Esophagus squamous epithelium (tissue), 5 donors: ENCODE data around the gene ZER1. TPM values are rescaled to one million over a fixed set of nuclear protein-coding genes. Genes with fewer than 3 reads are reported as not detected.

ENCODE experiments used
- DNase-seq: peaks from one replicate; lab custom pipeline; 2025; lab: John Stamatoyannopoulos, UW
- H3K27ac ChIP-seq, 4 donors: fragments of 200-600 bp; sonication (generic); one replicate each; pipeline ENCODE4 v1.5.1; 2016 to 2019; ENCODE audit warnings: mild to moderate bottlenecking in 1 of 4
- H3K27me3 ChIP-seq, 4 donors: fragments of 200-600 bp; sonication (generic); 1 replicate in 3 of 4; 2 replicates in 1 of 4; pipeline versions ENCODE4 v1.5.1 to v1.6.0; 2017 to 2021; ENCODE audit warnings: antibody characterized with exemption in 1 of 4
- H3K36me3 ChIP-seq, 3 donors: fragments of 200-600 bp; sonication (generic); one replicate each; pipeline ENCODE4 v1.5.1; 2016 to 2019
- H3K4me1 ChIP-seq, 3 donors: fragments of 200-600 bp; sonication (generic); one replicate each; pipeline ENCODE4 v1.5.1; 2017 to 2019
- H3K4me3 ChIP-seq, 4 donors: fragments of 200-600 bp; sonication (generic); 1 replicate in 3 of 4; 2 replicates in 1 of 4; pipeline ENCODE4 v1.5.1; 2016 to 2019; ENCODE audit warnings: mild to moderate bottlenecking in 2 of 4, moderate library complexity in 1 of 4
- H3K9me3 ChIP-seq, 3 donors: fragments of 200-600 bp; sonication (generic); one replicate each; pipeline ENCODE4 v1.5.1; 2016 to 2019
- POLR2A ChIP-seq, 4 donors: fragments of 450-650 bp; IDR thresholded peaks; one replicate each; pipeline ENCODE4 v1.6.1; 2017; ENCODE audit warnings: antibody characterized with exemption in 4 of 4, mild to moderate bottlenecking in 4 of 4, moderate library complexity in 3 of 4
- WGBS, 2 donors: methylation state at CpG; one replicate each; pipeline ENCODE4 v1.1.5; 2018; 5-methylcytosine and 5-hydroxymethylcytosine counted together
- intact Hi-C: fragments of 100-400 bp; cut with DNase I; formaldehyde crosslinking; loops from one replicate; pipeline ENCODE4 v1.15.0; 2022
- total RNA-seq, 4 donors: library from RNA; depleted of rRNA; stranded (reverse); fragments of >200 nt; gene quantifications; one replicate each; pipeline ENCODE4 v1.1.0, GENCODE V29; 2016
- TF ChIP-seq, protein P1 (sequence below), 6 experiments: fragments of 450-650 bp in 4 of 6; fragments of 200-600 bp in 2 of 6; sonication (generic) in 2 of 6; IDR thresholded peaks; one replicate each; pipeline ENCODE4 v1.5.1; 2016 to 2019; ENCODE audit warnings: antibody characterized with exemption in 6 of 6, mild to moderate bottlenecking in 4 of 6, moderate library complexity in 4 of 6
- donor health status: DM: yes; HTN: yes; CAD: no.

Gene ZER1
- total RNA-seq, 4 donors from 2014 or later = 20.1 to 51.4 (median 29.0) TPM

DNA sequence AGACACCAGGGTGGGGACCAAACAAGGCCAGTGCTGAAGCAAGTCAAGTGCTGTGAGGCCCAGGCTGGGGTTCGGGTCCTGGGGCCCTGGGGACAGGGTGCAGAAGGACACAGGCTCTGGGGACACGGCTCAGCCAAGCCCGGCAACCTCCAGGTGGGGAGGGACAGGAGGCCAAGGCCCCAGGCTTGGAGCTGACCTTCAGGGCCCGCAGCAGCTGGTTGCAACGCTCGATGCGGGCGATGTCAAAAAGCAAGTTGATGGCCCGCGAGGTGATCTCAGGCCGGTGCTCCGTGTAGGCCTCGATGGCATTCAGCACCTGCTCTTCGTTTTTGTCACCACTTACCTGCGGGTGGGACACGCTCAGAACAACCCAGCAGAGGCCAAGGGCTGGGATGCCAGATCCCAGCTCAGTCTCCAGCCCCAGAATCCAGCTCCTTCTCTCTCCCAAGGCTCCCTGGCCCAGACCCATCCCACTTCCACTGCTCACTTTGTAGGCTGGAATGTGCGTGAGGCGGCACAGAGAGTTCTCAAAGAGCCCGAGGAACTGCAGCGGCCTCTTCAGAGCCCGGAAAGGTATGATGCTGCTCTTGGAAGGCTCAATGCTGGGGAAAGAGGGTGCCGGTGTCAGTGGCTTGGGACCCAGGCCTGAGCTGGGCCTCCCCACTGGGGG, 20.7 kb downstream of the ZER1 start:
- no peak for DNase-seq
- Histone ChIP-seq H3K27me3 (no peaks in the 10 kb centered on the region), H3K9me3 (no peaks in the 10 kb centered on the region), H3K4me3 (no peak overlapping the region), H3K36me3 (peaks cover 12 to 91% (median 21%) of the 10 kb centered on the region in 3 donors), H3K4me1 (no peaks in the 10 kb centered on the region), H3K27ac (no peak overlapping the region)
- intact Hi-C loops = no loop called here
- WGBS, 2 donors = 89 to 94% methylated on average over 10 to 12 of the region's 22 CpGs
- no peak for TF ChIP-seq POLR2A (IDR thresholded peaks at IDR 0.05)
- TF ChIP-seq, protein P1, sequence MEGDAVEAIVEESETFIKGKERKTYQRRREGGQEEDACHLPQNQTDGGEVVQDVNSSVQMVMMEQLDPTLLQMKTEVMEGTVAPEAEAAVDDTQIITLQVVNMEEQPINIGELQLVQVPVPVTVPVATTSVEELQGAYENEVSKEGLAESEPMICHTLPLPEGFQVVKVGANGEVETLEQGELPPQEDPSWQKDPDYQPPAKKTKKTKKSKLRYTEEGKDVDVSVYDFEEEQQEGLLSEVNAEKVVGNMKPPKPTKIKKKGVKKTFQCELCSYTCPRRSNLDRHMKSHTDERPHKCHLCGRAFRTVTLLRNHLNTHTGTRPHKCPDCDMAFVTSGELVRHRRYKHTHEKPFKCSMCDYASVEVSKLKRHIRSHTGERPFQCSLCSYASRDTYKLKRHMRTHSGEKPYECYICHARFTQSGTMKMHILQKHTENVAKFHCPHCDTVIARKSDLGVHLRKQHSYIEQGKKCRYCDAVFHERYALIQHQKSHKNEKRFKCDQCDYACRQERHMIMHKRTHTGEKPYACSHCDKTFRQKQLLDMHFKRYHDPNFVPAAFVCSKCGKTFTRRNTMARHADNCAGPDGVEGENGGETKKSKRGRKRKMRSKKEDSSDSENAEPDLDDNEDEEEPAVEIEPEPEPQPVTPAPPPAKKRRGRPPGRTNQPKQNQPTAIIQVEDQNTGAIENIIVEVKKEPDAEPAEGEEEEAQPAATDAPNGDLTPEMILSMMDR (IDR thresholded peaks at IDR 0.05) = no peak

DNA sequence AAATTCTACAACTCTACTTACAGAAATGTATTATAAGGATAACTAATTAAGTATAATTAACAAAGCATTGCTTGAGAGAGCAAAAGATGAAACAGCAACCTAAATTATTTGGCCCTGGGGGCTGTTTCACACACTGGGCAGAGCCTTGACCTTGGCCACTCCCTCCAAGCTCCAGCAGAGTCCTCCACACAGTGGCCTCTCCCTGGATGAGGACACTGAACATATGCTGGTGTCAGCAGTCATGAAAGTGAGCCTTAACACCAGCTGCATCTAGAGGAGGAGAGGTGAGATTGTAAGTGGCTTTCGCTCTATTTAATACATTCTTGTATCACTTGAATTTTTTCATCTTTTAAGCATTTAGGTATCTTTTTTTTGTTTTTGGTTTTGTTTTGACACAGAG, 24.5 kb downstream of the ZER1 start:
- H3K4me1 ChIP-seq = no peaks in the 10 kb centered on the region
- DNase-seq = no peak
- no peaks in the 10 kb centered on the region for H3K27me3 ChIP-seq
- peaks cover 0 to 71% (median 14%) of the 10 kb centered on the region in 3 donors for H3K36me3 ChIP-seq
- no peak overlapping the region for H3K4me3 ChIP-seq
- 88 to 94% methylated on average over 1 of the region's 1 CpG for WGBS, 2 donors
- no peaks in the 10 kb centered on the region for H3K9me3 ChIP-seq
- H3K27ac ChIP-seq = no peak overlapping the region
- intact Hi-C loops = no loop called here
- TF ChIP-seq, protein P1 (IDR thresholded peaks at IDR 0.05) = no peak
- no peak for TF ChIP-seq POLR2A (IDR thresholded peaks at IDR 0.05)

- H3K27ac ChIP-seq = no peak overlapping the region
- H3K9me3 ChIP-seq = no peaks in the 10 kb centered on the region
- no peaks in the 10 kb centered on the region for H3K27me3 ChIP-seq
- DNase-seq = no peak
- 94 to 100% methylated on average over 1 of the region's 1 CpG for WGBS, 2 donors
- TF ChIP-seq, protein P1 (IDR thresholded peaks at IDR 0.05) = no peak
- no peak for TF ChIP-seq POLR2A (IDR thresholded peaks at IDR 0.05)
- H3K36me3 ChIP-seq = peaks cover 0 to 74% (median 7%) of the 10 kb centered on the region in 3 donors
- no peaks in the 10 kb centered on the region for H3K4me1 ChIP-seq
- no peak overlapping the region for H3K4me3 ChIP-seq
- intact Hi-C loops = no loop called here
Observed at GRCh38 chr9:128743421-128743820, 28.3 kb downstream of the ZER1 start.

DNA sequence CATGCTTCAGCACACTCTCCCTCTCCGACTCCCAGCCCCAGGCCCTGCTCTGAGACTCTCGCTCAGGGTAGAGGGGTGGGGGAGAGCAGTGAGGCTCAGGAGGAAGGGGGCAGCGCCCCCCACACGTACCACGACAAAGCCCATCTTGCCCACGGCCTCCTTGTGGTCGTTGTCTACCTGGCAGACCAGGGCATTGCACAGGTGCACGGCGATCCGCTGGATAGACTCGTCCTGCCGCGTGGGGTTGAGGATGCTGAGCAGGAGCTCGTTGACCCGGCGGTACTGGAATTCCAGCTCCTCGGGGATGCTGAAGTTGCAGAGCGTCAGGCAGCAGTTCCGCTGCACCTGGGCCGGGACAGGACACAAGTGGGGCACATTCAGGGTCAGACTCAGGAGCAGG, 29.3 kb downstream of the ZER1 start:
- peaks cover 0 to 71% (median 7%) of the 10 kb centered on the region in 3 donors for H3K36me3 ChIP-seq
- intact Hi-C loops = no loop called here
- H3K27me3 ChIP-seq = no peaks in the 10 kb centered on the region
- no peak for DNase-seq
- no peaks in the 10 kb centered on the region for H3K9me3 ChIP-seq
- TF ChIP-seq, protein P1 (IDR thresholded peaks at IDR 0.05) = no peak
- TF ChIP-seq POLR2A (IDR thresholded peaks at IDR 0.05) = no peak
- H3K27ac ChIP-seq = no peak overlapping the region
- no peaks in the 10 kb centered on the region for H3K4me1 ChIP-seq
- 70 to 100% methylated on average over 1 to 2 of the region's 20 CpGs for WGBS, 2 donors
- H3K4me3 ChIP-seq = no peak overlapping the region

GRCh38 chr9:128735373-128735772, 36.4 kb downstream of the ZER1 start:
- H3K4me3 ChIP-seq = no peak overlapping the region
- H3K27me3 ChIP-seq = no peaks in the 10 kb centered on the region
- H3K27ac ChIP-seq = no peak overlapping the region
- H3K4me1 ChIP-seq = peaks cover 0 to 4% (median 0%) of the 10 kb centered on the region in 3 donors
- DNase-seq = no peak
- no peaks in the 10 kb centered on the region for H3K9me3 ChIP-seq
- peaks cover 0 to 86% (median 17%) of the 10 kb centered on the region in 3 donors for H3K36me3 ChIP-seq
- TF ChIP-seq, protein P1 (IDR thresholded peaks at IDR 0.05) = no peak
- no peak for TF ChIP-seq POLR2A (IDR thresholded peaks at IDR 0.05)
- WGBS, 2 donors = 68 to 74% methylated on average over 2 of the region's 2 CpGs
- intact Hi-C loops = no loop called here
